ENCODE measurements around the gene SCAPER. TPM values are rescaled to one million over a fixed set of nuclear protein-coding genes. Genes with fewer than 3 reads are reported as not detected.
"Not testable (repeated sequence)": the region's sequence is repeated elsewhere in the genome, so short reads cannot be mapped to it uniquely, and the experiment has no call there.

The SCAPER gene
- total RNA-seq, 1 experiment from 2014 or later = 7.4 TPM

GRCh38 chr15:76431971-76432370, 473.2 kb downstream of the SCAPER start:
- no peak overlapping the region for H2AK5ac ChIP-seq (ENCODE audit: insufficient read length, low read length)
- no peaks in the 10 kb centered on the region for H3K79me1 ChIP-seq (ENCODE audit: insufficient read depth, low read depth, low read length, poor library complexity, severe bottlenecking)
- no peak overlapping the region for H4K5ac ChIP-seq (ENCODE audit: insufficient read length, low read depth, low read length)
- H3K23me2 ChIP-seq (ENCODE audit: insufficient read length, low read depth, low read length, poor library complexity, severe bottlenecking) = no peaks in the 10 kb centered on the region
- H3K9me3 ChIP-seq (ENCODE audit: control insufficient read depth, low read depth, low read length) = no peaks in the 10 kb centered on the region
- no peak overlapping the region for H3K14ac ChIP-seq (ENCODE audit: insufficient read depth, low read length)
- H3K4me3 Mint-ChIP-seq = no peak overlapping the region
- H2BK5ac ChIP-seq (ENCODE audit: insufficient read length, low read length) = no peak overlapping the region
- no peak overlapping the region for H3K56ac ChIP-seq (ENCODE audit: insufficient read length, low read depth, low read length)
- H3K4me1 ChIP-seq (ENCODE audit: insufficient read depth, low read length) = peaks cover 2% of the 10 kb centered on the region; the same call in 1 of the 2 replicates
- H4K8ac ChIP-seq (replicated peaks; ENCODE audit: insufficient read length, low read depth, low read length) = no peak overlapping the region
- no peak for TF ChIP-seq CTCF (conservative IDR thresholded peaks at IDR 0.05)
- no peak overlapping the region for H4K91ac ChIP-seq (ENCODE audit: insufficient read length, low read depth, low read length)
- H3K36me3 Mint-ChIP-seq (ENCODE audit: insufficient read depth in 1 of 3, low read depth in 3 of 3) = peaks cover 6 to 18% (median 18%) of the 10 kb centered on the region in 3 experiments
- H2BK12ac ChIP-seq (ENCODE audit: insufficient read length, low read depth, low read length) = no peak overlapping the region
- no peak overlapping the region for H2BK120ac ChIP-seq (ENCODE audit: low read depth, low read length, poor library complexity, severe bottlenecking)
- H2BK15ac ChIP-seq (ENCODE audit: low read depth, low read length) = no peak overlapping the region
- H3K4ac ChIP-seq (ENCODE audit: low read depth, low read length) = no peak overlapping the region
- no CpG with 5 or more reads among the region's 4 CpGs for WGBS (ENCODE audit: extremely low coverage, insufficient read length, low lambda C conversion rate)
- DNase-seq = peak; percentile 36
- no peak overlapping the region for H2AFZ ChIP-seq (ENCODE audit: low read length)
- no peak overlapping the region for H3K4me2 ChIP-seq (ENCODE audit: insufficient read depth, insufficient read length, low read length)
- H3K18ac ChIP-seq (ENCODE audit: insufficient read length, low read depth, low read length) = no peak overlapping the region
- H3K27me3 Mint-ChIP-seq (ENCODE audit: low read depth) = no peaks in the 10 kb centered on the region
- no peak overlapping the region for H3K27ac ChIP-seq (ENCODE audit: insufficient read length, low read depth, low read length)
- H3K27me3 ChIP-seq (ENCODE audit: insufficient read depth, low read length) = no peaks in the 10 kb centered on the region
- H3K4me1 Mint-ChIP-seq = peaks cover 16 to 27% of the 10 kb centered on the region in 2 experiments
- peak overlapping the region in 2 of 3 experiments; percentile 32 to 41; a peak in 1 of 7 replicates for H3K27ac Mint-ChIP-seq
- H3K79me2 ChIP-seq (ENCODE audit: insufficient read depth, low read length) = no peaks in the 10 kb centered on the region
- H2BK20ac ChIP-seq (ENCODE audit: low read depth, low read length, poor library complexity, severe bottlenecking) = no peak overlapping the region
- H4K20me1 ChIP-seq (ENCODE audit: control insufficient read depth, insufficient read depth, insufficient read length) = no peaks in the 10 kb centered on the region
- H3K9ac ChIP-seq (ENCODE audit: extremely low read depth, insufficient read length, low read length) = no peak overlapping the region
- no peak overlapping the region for H3T11ph ChIP-seq (ENCODE audit: low read length)
- H3K23ac ChIP-seq (ENCODE audit: insufficient read length, low read depth, low read length) = no peak overlapping the region
- H3K9me3 Mint-ChIP-seq = peaks cover 5 to 9% of the 10 kb centered on the region in 2 experiments; a peak in 4 of 5 replicates

GRCh38 chr15:76430711-76431110, 474.4 kb downstream of the SCAPER start:
- not testable (repeated sequence) for H2BK120ac ChIP-seq (ENCODE audit: low read depth, low read length, poor library complexity, severe bottlenecking); H3K23ac ChIP-seq (ENCODE audit: insufficient read length, low read depth, low read length); H2BK5ac ChIP-seq (ENCODE audit: insufficient read length, low read length); H2BK12ac ChIP-seq (ENCODE audit: insufficient read length, low read depth, low read length); H4K20me1 ChIP-seq (ENCODE audit: control insufficient read depth, insufficient read depth, insufficient read length); H3K4me3 Mint-ChIP-seq; H3K23me2 ChIP-seq (ENCODE audit: insufficient read length, low read depth, low read length, poor library complexity, severe bottlenecking); H3K4ac ChIP-seq (ENCODE audit: low read depth, low read length); H3K18ac ChIP-seq (ENCODE audit: insufficient read length, low read depth, low read length); H3K27ac ChIP-seq (ENCODE audit: insufficient read length, low read depth, low read length); H3K79me1 ChIP-seq (ENCODE audit: insufficient read depth, low read depth, low read length, poor library complexity, severe bottlenecking); H3K79me2 ChIP-seq (ENCODE audit: insufficient read depth, low read length); H4K91ac ChIP-seq (ENCODE audit: insufficient read length, low read depth, low read length); H4K5ac ChIP-seq (ENCODE audit: insufficient read length, low read depth, low read length); H3K4me2 ChIP-seq (ENCODE audit: insufficient read depth, insufficient read length, low read length); H3T11ph ChIP-seq (ENCODE audit: low read length); H2AFZ ChIP-seq (ENCODE audit: low read length); H2AK5ac ChIP-seq (ENCODE audit: insufficient read length, low read length); DNase-seq; H3K9me3 ChIP-seq (ENCODE audit: control insufficient read depth, low read depth, low read length); H3K4me1 ChIP-seq (ENCODE audit: insufficient read depth, low read length); H4K8ac ChIP-seq (replicated peaks; ENCODE audit: insufficient read length, low read depth, low read length); H2BK15ac ChIP-seq (ENCODE audit: low read depth, low read length); H2BK20ac ChIP-seq (ENCODE audit: low read depth, low read length, poor library complexity, severe bottlenecking); H3K14ac ChIP-seq (ENCODE audit: insufficient read depth, low read length); H3K56ac ChIP-seq (ENCODE audit: insufficient read length, low read depth, low read length); H3K27me3 ChIP-seq (ENCODE audit: insufficient read depth, low read length); H3K9ac ChIP-seq (ENCODE audit: extremely low read depth, insufficient read length, low read length); H3K27me3 Mint-ChIP-seq (ENCODE audit: low read depth); H3K27ac Mint-ChIP-seq
- WGBS (ENCODE audit: extremely low coverage, insufficient read length, low lambda C conversion rate) = no CpG with 5 or more reads among the region's 2 CpGs
- peaks cover 16 to 27% of the 10 kb centered on the region in 2 experiments for H3K4me1 Mint-ChIP-seq
- peaks cover 17 to 20% of the 10 kb centered on the region in 2 experiments for H3K9me3 Mint-ChIP-seq
- peaks cover 10 to 31% (median 30%) of the 10 kb centered on the region in 3 experiments for H3K36me3 Mint-ChIP-seq (ENCODE audit: insufficient read depth in 1 of 3, low read depth in 3 of 3)

Measured in H9 (cell line).